HG03460 (cell line): ENCODE results near the gene MTARC2.

Experiments
- ATAC-seq: cut with Tn5 transposase; IDR thresholded peaks from one replicate; pipeline ENCODE4 v1.9.1; 2021; ENCODE audit not compliant: unreplicated experiment

MTARC2 gene

DNA sequence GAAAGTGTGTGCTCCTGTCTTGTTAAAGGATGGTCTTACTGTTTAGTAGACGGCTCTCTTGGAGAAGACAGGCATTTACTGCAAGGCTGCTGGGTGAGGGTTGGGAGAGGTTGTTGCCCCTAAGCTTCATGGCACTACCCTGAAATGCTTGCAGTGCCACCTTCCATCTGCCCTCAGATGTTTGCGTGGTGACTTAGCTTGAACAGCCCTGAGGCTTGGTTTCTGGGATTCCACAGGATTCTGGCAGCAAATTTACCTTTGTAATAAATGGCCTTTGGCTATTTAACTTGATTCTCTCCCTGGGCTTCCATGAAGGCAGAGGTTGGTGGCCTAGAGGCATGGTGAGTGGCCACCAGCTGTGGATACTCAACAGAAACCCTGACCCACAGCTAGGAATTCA lies 50.2 kb downstream of the MTARC2 start:
- ATAC-seq, result no peak

DNA sequence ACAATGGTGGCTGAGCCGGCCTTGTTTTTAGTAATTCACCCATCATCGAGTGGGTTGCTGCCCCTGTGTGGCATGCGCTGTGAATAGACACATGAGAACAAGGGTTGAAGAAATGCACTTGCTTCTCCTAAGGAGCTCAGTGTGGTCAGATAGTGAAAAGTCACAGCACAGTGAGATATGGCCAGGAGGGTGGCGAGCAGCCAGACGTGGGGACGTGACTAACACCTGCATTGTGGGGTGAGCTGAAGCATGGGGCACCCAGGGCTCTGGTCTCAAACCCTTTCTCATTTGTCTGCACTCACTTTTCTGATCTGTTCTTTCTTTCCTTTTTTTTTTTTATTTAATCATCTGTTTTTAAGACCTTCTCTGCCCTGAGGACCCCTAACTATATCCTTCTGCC lies 52.1 kb downstream of the MTARC2 start:
- no peak for ATAC-seq

DNA sequence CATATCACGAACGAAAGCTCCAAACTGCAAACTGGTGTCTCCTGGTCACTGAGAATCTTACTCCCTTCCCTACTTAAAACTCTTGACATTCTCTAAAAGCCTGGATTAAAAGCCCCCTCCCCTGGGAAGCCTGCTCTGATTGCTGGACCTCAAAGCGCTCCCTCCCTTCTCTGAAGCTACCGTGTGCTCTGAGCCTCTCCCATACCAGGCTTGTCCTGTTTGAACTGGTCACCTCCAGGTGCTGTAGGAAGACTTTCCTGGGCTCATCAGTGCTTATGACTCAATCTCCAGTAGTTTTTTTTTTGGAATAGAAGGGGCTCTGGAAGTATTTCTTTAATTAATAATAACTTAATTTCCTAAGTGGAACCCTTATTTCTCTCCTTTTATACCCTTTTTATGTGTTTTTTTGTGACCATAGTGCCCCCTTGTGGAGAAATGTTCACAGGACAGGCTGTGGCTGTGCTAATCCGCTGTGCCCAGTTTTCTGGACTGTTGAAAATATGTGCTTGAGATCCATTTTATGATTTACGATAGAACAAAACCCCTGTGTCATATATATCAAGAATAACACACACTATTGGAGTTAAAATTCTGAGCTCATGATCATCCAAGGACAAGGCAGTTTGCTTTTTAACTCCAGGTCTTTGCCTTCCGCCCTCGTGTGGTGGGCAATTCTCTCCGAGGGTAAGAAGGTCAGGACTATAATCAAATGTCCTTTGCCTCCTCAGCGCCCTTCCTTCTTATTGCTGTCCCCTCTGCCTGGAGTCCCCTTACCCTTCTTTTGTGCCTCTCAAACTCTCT lies 55.5 kb downstream of the MTARC2 start:
- ATAC-seq, result no peak

DNA sequence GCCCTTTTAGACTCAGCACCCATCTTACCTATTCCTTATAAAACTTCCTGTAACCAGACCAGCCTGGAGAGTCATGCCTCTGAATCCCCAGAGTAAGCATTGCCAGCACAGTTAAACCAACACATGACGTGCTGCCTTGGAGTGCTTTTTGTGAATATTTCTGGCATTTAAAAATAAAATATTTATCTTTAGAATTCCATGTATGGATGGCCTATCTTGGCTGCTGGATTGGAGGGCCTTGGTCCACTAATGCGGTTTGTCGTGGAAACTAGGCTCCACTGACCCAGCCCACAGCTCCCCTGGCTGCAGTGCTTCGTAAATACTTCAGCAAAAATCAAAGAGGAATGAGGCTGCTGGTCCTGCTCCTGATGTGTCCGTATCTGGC lies 56.1 kb downstream of the MTARC2 start:
- ATAC-seq, result no peak

DNA sequence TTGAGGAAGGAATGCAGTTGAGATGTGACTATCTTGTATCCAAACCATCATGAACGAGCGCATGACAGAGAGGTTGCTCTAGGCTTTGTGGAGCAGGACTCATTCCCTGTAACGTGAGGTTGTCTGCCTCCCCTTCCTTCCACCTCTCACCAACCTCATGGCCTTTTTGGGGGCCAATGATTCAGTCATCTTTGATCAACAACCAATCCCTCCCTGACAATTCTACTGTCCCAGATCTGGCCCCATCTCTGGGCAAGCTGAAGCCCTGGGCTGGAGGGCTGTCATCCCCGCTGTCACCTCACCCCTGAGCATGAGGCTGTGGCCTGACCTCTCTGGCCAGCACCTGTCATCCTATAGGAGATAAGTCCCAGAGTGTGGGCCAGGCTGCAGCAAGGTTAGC lies 58.3 kb downstream of the MTARC2 start:
- ATAC-seq, result no peak

DNA sequence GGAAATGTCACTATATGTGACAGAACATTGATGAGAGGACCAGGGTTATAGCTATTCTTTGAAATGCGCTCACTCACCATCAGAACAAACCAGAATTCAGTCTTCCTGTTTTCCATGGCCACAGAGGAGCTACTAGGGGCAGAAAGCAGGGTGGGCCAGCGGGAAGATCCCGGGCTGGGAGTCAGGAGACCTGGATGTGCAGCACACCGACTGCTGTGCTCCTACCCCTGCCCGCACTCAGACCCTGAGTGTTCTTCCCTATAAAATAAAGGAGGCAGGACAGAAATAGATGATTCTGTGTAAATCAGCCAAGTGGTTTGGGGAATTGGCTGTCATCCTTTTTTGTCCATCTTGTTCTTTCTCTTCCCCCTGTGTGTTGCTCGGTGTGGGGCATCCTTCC lies 59.6 kb downstream of the MTARC2 start:
- ATAC-seq, result no peak

DNA sequence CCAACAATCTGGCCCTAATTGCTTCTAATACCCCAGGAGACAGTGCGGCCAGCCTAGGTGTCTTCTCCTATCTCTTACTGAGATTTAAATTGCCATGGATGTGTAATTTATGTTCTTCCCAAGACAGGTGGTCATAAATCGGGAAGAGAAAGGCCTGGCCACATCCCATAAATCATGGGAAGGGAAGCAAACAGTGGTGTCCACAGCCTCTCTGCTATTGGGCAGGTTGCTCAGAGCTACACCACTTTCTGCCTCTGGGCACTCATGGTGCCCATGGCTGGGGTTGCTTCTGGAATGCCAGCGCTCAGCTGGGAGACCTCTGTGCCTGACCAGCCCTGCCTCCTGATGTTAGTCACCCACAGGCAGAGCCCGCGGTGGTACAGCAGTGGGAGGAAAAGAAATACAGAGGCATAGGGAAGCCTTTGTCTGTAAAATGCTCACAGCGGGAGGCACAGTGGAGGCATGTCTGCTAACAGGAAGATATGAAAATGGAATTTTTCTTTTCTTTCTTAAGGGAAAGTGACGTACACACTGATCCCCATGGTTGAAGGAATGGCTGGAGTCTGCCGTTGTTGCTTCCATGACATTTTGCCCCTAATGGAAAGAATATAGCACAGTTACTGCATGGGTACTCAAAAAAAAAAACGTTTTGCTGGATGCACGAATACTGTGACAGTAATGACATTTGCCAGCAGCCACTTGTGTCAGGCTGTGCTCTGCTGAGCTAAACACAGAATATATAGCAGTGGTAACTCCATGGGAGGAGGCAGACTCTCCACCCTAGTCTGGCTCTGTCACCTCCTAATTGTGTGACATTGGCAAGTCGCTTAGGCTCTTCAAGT lies 60.4 kb downstream of the MTARC2 start:
- no peak for ATAC-seq

DNA sequence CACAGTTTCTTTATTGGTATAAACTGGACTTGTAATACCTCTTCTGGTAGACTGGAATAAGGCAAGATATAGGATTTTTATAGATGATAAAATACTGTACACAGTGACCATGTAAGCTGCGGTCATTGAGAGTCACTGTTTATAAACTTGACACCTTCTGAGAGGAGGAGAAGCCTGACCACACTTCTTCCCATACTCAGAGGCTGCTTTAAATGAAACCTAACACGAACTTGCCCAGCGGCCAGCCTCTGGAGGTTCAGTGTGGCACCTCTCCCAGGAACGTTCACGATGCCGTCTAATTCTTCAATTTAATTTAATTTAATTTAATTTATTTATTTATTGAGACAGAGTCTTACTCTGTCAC lies 61.0 kb downstream of the MTARC2 start:
- ATAC-seq, result no peak

DNA sequence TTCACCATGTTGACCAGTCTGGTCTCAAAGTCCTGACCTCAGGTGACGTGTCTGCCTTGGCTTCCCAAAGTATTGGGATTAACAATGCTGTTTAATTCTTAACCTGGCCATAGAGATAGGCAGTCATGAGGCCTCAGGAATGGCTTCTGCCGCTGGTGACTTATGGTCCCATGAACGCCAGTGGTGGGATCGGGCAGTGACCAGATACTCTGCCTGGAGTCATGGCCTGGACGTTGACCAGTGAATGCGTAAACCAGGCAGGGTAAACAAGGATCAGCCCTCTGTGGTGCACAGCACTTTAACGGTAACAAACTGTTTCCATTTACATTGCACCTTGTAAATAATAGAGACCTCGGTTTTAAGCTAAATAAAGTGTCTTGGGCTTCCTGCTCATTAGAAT lies 61.6 kb downstream of the MTARC2 start:
- ATAC-seq, result peak; percentile 10

DNA sequence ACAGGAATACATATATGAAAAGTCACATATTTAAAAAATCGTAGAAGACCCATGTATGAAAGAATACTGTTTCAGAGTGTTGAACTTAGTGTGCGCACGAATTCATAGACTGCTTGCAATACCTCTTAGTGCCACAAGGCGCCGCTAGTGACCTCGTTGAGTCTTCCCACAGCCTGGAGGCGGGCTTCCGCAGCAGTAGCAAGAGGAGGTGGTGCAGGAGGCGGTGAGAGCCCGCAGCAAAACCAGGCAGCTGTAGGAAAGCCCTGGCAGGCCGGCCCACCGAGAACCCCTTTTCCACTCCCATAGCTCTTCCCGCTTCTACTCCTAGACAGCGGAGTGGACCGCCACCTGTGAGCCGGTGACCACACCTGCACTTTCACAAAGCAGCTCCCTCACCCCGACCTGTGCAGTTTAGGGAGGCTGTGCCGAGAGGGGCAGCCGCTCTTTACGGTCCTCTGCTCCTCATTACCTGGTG lies 62.1 kb downstream of the MTARC2 start:
- peak; percentile 94 for ATAC-seq

DNA sequence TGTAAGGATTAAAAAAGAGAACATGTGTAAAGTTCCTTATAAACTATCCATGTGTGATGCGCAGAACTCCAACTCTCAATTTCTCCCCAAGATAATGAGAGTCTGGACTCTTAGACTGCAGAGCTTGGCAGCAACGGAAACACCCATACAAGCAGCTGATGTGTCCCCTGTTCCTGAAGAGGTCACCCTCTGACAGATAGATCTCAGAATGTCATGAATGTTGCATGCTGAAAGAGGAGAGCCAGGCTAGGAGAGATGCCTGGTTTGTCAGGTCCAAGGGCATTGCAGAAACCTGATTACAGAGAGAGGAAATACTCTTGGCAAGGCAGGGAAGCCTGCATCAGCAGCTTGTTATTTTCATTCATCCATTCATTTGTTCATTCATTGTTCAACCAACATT lies 62.8 kb downstream of the MTARC2 start:
- ATAC-seq, result no peak

DNA sequence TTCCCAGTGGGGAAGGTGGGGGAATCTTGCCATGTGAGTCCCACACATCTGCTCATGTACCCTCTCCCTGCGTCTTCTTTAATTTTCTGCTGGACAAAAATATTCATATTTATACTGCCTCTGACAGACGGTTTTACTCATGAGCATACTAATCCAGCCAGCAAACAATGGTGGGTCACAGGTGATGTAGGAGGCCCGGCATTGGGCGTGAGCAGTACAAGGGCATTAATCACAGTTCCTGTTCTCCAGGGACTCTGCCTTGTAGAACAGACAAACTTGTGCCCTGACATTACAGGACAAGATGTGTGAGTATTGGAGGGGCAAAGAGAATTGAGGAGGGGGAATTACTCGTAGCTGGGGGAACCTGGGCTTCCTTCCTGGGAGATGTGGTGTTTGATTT lies 63.6 kb downstream of the MTARC2 start:
- no peak for ATAC-seq

DNA sequence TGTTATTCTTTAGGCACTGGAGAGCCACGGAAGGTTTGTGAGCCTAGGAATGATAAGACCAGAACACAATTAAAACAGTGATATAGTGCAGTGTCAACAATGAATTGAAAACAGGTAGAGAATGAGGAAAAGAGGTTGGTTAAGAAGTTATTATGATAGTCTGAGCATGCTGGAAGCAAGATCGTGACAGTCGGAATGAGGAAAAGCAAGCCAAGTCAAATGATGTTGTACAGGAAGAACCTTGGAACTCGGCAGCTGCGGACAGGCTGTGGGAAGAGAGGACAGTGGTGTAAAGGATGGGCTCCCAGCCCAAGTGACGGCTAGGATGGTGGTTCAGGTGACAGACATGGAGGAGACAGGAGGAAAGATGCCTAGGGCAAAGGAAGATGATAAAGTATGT lies 64.2 kb downstream of the MTARC2 start:
- ATAC-seq, result no peak

DNA sequence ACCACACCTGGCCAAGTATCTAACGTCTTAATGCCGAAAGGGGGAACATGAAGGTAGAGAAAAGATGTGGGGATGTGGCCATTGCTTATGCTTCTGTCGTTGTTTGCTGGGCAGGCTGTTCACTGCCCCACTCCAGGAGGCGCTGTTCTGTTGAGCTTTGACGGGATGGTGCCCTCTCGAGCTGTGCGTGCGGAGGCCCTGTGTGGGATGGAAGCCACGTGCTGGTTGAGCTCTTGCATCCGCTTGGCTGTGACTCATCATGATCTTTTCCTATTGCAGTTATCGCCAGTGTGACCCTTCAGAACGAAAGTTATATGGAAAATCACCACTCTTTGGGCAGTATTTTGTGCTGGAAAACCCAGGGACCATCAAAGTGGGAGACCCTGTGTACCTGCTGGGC lies 64.9 kb downstream of the MTARC2 start:
- no peak for ATAC-seq

DNA sequence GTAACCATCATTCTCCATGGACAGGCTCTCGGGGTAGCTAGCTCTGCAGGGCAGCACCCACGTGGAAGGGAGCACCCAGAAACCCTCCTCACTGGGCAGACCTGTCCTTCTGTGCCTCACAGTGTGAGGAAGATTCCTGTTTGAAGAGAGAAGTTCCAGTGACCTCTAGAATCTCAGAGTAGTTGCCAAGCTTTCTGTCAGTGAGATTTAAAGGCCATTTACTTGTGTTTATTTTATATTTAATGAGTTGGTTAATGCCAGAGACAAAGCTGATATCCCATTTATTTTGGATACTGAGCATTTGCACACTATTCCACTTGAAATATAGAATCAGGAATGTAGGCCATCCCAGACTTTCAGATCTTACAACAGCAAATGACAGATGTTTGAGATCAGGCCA lies 67.3 kb downstream of the MTARC2 start:
- no peak for ATAC-seq

DNA sequence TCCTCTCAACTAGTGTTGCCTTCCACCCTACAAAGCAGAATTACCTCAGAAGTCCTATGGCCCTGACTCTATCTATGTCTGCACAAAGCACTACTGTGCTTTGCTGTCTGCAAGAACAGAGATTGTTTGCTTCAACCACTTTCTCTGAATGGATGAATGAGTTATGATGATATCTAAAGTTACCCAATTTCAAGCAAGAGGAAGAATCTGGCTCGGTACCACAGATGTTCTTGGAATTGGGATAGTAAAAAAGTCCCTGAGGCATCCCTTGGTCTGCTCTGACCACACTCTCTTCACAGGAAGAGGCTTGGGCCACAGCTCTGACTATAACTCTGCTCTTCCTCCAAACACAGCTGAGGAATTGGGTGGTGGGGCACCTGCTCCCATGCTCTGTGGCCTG lies 69.8 kb downstream of the MTARC2 start:
- no peak for ATAC-seq

DNA sequence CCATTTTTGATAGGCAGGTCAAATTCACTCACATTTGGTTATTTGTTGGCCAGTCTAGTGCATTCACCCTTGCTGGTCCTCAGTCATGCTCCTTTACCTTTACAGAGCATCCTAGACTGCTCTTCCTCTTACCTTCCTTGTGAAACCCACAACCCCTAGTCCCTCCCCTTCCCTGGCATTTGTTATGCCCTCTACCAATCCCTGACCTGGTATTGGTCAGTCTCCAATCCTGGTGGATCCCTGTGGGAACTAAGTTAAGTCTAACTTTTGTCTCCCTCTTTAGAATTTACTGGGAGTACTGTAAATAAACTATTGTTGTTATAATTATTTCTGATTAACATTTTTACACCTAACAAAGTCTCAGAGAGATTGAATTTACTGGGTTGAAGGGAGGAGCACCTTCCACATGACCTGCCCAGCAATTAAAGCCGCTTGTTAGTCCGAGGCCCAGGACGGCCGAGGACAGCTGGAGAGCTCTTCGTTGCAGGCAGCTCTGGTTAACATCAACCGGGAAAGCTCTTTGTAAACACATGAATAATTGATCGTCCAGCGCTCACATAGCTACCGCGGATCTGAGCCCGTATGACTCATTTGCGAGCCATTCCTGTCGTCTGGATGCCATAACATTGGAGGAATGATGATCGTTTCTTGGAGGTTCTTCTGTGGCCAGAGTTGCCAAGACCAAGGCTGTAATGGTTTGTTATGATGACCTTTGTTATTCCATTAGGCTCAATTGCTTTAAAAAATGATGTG lies 70.5 kb downstream of the MTARC2 start:
- ATAC-seq, result no peak

DNA sequence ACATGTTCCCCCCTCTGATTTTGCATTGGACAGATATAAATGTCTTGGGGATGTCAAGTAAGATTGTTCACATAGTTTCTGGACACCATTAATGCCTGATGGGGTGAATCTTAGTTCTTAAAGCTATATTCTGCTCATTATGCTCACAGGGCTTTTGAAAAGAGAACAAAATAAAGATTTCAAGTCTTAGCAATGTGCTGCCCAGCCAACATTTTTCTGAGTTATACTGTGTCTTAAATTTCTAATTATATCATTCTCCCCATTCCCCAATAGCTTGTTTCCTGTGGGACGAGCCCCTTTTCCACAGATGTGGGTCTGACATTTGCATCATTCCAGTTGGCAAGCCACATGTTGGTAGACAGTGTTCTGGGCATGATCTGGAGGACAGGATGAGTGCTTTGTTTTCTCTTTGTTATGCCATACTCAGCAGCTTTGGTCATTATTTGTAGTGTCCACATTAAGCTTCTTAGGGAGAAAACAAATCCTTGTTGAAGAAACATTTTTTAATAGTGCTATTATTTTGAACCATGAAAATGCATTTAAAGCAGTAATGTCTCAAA lies 71.4 kb downstream of the MTARC2 start:
- ATAC-seq, result no peak

DNA sequence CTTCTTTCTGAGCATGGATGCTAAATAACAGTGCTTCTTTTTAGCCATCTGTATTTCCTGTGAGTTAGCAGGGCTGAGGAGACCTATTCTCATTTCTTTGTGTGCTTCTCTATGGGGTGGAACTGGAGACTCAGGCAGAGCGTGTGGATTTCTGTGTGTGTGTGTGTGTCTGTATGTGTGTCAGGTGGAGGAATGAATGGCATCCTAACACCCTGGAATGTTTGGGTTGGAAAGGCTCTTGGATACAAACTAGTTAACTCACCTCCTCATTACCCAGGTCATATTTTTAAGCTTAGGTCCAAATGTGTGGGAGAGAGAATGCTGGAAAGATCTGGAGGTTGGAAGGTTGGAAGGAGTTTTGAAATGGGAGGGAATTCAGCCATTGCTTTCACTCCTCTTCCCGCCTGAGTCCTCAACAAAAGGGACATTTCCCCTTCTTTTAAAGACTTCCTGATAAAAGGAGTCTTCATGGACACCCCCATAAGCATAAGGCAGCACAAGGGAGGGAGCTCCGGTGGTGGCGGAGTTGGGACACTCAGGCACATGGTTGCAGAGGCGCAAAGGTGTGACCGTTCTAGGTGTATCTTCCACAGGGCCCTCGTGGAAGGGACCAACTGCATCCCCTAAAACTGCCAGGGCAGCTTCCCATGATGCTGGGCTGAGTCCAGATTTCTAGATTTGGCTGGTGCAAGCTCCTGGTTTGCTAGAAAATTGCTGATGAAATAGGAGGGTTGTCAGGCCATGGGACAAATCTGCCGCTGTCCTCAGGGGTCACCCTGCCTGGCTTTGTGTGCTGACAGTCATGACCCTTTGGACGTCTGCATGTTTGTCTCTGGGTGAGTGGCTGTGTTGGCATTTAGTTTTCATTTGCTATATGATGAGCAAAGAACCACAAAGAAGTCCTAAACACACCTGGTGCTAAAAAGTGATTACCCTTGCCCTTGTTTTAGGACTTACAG lies 76.2 kb downstream of the MTARC2 start:
- no peak for ATAC-seq
